Hindlimb muscle (tissue), 1 donor: Measurements from ENCODE around the gene BMPR1B. TPM values are rescaled to one million over a fixed set of nuclear protein-coding genes. Genes with fewer than 3 reads are reported as not detected.
A peak's percentile ranks its signal among the peaks of the same experiment; 100 is the strongest.

Experiments
- DNase-seq: peaks from one replicate; pipeline ENCODE4 v3.0.0-alpha.2; 2013
- polyA plus RNA-seq: library from polyadenylated mRNA; unstranded; fragments of 120-200 nt; gene quantifications from one replicate; pipeline ENCODE4 v1.2.1, GENCODE V29; 2013; ENCODE audit not compliant: insufficient read length

Gene BMPR1B
- 13.2 TPM for polyA plus RNA-seq

GRCh38 chr4:94757192-94758140, at the start of gene BMPR1B:
BMPR1B (plus strand) TSS chr4:94757955; CDS start chr4:95104425, 346,470 bp downstream.
- peak; percentile 64 for DNase-seq

GRCh38 chr4:94711635-94712034, 46.1 kb upstream of the BMPR1B start:
- DNase-seq = no peak

- no peak for DNase-seq
Measured at GRCh38 chr4:94714365-94715160, 43.2 kb upstream of the BMPR1B start.

DNA sequence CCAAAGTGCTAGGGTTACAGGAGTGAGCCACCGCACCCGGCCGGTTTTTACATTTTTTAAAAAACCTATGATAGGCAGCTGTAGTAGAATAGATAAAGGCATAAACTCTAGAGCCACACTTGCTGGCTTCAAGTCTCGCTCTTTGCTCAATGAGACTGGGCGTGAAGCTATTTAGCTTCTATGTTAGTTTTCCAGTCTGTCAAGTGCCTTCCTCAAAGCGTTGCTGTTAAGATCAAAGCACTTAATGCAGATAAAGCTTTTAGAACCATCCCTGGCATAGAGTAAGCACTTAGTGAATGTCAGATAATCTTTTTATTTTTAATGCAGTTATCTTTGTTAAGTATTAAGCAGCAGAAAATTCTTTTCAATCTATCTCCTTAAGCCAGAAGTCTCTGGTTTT, 42.0 kb upstream of the BMPR1B start:
- DNase-seq = no peak

- no peak for DNase-seq
Measured at GRCh38 chr4:94721310-94721709, 36.4 kb upstream of the BMPR1B start.

DNA sequence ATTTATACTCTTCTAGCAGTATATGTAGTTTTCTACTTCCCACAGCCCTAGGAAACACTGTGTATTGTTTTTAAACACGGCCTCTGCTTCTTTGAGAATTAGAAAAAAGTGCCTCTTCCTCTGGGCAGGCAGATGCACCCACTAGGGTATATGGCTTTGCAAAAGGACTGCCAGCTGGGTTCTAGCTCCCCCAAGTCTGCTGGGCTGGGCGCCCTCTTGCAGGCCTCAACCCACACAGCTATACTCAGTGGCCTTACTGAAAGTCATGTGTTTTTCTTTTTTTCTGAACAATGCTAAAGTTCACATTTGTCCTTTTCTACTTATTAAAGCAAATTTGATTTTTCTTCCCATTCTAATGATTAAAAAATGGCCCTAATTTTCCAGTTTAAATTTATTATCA, 35.5 kb upstream of the BMPR1B start:
- no peak for DNase-seq

GRCh38 chr4:94722748-94723147, 35.0 kb upstream of the BMPR1B start:
- DNase-seq = no peak

DNA sequence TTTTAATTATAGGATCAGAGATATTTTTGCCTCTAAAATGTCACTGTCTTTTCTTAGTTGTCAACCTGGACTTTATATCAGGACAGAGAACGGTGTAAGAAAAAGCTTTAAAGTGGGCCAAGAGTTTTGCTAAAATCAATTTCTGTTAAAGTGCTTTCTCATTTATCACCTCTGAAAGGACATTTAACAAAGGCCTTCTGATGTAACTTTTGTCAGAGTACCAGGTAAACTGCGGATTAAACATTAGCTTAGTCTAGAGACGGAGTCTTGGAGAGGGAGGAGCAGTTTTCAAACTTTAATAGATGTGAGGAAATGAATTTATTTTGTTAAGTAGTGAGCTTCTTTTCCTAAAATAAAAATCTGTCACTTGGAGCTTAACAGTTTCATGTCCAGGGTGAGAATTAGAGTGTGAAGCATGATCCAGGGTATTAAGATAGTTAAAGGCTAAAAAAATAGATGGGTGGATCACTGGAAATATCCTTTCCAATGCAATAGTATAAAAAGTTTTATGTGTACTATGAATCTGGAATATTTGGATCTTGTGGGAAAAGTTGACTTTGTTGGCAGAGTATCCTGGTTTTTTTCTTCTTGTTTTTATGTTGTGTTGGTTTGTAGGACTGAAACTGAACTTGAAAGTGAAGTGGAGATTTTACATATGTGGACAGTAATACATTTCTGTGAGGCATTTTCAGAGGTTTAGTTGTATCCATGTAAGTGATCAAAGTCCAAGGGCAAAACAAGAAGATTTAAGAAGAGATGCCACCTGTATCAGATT, 33.6 kb upstream of the BMPR1B start:
- no peak for DNase-seq

DNA sequence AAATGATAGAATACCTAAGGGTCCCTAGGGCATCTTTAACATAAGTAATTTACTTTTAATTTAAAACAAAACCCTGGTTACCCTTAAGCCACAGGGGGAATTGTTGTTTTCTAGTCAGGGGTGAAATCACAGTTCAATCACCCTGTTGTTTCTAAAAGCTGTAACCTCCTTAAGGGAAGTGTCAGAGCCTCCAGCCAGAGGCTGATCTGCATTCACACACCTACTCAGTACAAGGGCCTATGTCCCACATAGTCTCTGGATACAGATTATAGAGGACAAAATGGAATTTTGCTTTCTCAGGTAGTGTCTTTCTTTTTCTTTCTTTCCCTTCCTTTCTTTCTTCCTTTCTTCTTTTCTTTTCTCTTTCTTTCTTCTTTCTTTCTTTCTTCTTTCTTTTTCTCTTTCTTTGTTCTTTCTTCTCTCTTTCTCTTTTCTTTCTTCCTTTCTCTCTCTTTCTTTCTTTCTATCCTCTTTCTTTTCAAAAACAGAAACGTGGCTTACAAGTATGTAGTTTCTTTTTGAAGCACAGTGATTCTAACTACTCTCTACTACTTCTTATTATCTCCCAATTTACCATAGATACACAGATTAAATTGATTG, 31.1 kb upstream of the BMPR1B start:
- DNase-seq = no peak

GRCh38 chr4:94728056-94728766, 29.5 kb upstream of the BMPR1B start:
- DNase-seq = no peak

DNA sequence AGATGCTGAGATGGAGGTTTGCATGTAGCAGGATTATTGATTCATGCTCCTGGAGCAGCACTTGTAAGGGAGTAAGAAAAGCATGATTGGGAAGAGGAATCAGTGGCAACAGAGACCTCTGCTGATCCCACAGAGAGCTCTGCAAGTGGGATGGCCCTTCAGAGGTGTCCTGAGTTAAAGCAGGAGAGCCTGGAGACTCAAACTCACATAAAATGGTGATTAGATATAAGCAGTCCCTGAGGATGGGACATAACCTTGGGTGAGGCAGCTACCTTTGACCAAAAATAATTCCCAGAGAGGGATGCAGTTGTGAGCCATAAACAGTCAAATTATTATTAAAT, 25.4 kb upstream of the BMPR1B start:
- DNase-seq = no peak

DNA sequence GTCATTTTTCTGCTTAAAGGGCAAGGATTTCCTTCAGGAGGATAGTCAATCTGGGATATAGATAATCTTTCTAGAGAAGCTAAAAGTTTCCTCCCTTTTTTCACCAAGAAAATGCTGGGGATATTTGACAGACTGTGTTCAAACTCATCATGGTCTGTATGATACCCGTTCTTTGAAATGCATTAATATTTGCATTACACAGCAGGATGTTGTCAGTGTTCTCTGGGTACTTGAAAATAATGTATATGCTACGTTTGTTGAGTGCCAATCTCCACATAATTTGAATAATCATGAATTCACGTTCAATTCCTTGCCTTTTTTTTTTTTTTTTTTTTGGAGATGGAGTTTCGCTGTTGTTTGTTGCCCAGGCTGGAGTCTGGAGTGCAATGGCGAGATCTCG, 18.0 kb upstream of the BMPR1B start:
- DNase-seq = no peak

- DNase-seq = no peak
Measured at GRCh38 chr4:94741304-94741703, 16.5 kb upstream of the BMPR1B start.

DNA sequence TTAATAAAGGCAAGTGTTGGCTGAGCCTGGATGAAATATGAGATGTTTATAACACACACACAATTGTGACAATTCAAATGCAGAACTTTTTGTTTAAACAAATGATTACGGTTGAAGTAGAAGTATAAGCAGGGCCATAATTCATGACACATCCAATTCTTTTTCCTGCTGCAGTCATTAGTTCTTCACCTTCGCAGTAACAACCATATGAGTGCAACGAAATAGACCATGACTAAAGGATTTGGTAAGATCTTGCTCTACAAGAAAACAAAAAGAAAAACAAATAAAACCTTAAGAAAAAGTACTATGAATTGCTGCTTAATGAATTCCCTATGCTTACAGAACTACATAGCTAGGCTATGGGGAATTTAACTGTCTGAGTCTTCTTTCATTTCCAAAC, 13.9 kb upstream of the BMPR1B start:
- no peak for DNase-seq

GRCh38 chr4:94744850-94745249, 12.9 kb upstream of the BMPR1B start:
- DNase-seq = no peak

DNA sequence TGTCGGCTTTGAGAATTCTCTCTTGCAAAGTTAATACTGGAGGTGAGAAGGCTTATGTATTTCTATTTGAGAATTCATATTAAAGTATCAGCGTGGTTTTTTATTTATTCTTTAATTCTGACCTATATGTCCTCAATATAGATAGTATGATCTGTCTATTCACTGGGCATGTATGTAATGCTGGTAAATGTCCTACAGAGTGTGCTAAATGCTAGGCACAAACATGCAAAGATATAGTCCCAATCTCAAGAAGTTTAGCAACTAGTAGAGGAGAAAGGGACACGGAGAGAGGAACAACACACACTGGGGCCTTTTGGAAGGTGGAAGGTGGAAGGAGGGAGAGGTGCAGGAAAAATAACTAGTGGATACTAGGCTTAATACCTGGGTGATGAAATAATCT, 11.0 kb upstream of the BMPR1B start:
- DNase-seq = no peak

DNA sequence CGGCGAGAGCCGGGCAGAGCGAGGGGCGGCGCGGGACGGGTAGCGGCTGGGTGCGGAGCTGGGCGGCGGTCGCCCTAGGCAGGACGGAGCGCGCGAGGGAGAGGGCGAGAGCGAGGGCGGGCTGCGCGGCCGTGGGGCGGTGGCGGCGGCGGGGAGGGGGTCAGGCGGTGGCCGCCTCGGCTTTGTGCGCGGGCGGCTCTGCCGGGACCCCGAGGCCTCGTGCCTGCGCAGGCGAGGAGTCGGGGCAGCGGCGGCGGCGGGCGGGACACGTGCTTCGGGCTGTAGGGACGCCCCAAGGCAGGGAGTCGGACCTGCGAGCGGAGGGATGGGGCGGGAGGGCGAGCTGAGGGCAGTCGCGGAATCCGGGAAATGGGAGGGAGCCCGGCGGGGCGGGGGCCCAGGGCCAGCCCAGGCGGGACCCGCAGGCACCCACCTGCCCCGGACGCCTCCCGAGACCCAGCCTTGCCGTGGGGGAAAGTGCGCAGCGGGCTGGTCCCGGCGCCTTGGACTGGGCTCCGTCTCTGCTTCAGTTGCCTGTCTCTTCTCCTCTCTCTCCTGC, 465 bp downstream of the BMPR1B start:
- peak; percentile 68 for DNase-seq

- no peak for DNase-seq
Measured at GRCh38 chr4:94758700-94759399, 1.1 kb downstream of the BMPR1B start.

GRCh38 chr4:94759767-94760211, 2.0 kb downstream of the BMPR1B start:
- DNase-seq = no peak

DNA sequence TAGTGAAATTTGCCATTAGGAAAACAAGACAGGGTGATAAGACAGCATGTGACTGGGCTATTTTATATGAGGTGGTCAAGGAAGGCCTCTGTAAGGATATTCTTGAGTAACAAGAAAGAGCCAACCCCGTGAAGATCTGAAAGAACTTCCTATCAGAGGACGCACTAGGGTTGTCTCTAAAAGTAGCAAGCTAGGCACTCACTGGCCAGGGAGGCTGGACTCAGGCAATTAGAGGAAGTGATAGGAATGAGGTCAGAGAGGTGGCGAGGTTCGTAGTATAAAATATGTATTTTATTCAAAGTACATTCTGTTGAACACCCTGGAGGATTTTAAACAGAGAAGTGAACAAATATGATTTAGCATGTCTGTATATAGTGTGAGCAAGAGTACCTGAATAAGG, 4.6 kb downstream of the BMPR1B start:
- no peak for DNase-seq

DNA sequence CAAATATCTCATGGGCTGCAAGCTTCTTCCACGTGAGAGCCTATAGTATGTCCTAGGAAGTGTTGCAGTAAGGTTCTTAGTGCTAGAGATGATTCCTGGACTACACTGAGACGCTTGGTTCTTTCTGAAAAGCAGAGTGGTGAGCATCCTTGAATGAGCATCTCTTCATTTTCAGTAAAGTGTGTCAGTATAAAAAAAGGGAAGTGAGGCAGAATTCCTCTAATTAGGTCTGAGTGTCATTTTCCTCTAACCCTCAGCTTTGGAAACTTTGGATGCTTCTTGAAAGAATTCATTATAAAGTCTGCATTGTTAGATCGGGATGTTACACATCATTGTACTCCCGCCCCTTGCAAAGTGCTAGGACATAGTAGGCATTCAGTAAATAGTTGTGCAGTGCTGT, 5.2 kb downstream of the BMPR1B start:
- DNase-seq = no peak
